Neutrophil (primary cell): ENCODE measurements around the gene KIAA1671.

Source experiments
- H3K27ac ChIP-seq: fragments of 200-600 bp; sonication (generic); 2 replicates; pipeline ENCODE4 v1.5.1; 2016; ENCODE audit warnings: mild to moderate bottlenecking, moderate library complexity
- H3K27me3 ChIP-seq: fragments of 200-600 bp; sonication (generic); 2 replicates; pipeline ENCODE4 v1.6.0; 2016; ENCODE audit warnings: mild to moderate bottlenecking
- H3K36me3 ChIP-seq: fragments of 200-600 bp; sonication (generic); 2 replicates; pipeline ENCODE4 v1.5.1; 2017
- H3K4me1 ChIP-seq, 2 experiments: fragments of 200-600 bp in 1 of 2; sonication (generic) in 1 of 2; 1 replicate in 1 of 2; 2 replicates in 1 of 2; pipeline versions ENCODE4 v1.5.1 to v1.6.1; 2013 to 2016; ENCODE audit warnings: low read depth in 1 of 2, low read length in 1 of 2, mild to moderate bottlenecking in 1 of 2, moderate library complexity in 1 of 2; ENCODE audit not compliant: control insufficient read depth in 1 of 2, insufficient read depth in 1 of 2
- H3K4me3 ChIP-seq, 2 experiments: fragments of 200-600 bp in 1 of 2; sonication (generic) in 1 of 2; 1 replicate in 1 of 2; 2 replicates in 1 of 2; pipeline ENCODE4 v1.5.1; 2013 to 2016; ENCODE audit warnings: low read depth in 1 of 2, low read length in 1 of 2, mild to moderate bottlenecking in 1 of 2, moderate library complexity in 1 of 2
- H3K9me3 ChIP-seq: fragments of 200-600 bp; sonication (generic); 2 replicates; pipeline ENCODE4 v1.5.1; 2016
- TF ChIP-seq, protein P1 (sequence below): fragments of 200-600 bp; sonication (generic); IDR thresholded peaks from 2 replicates; pipeline ENCODE4 v1.5.1; 2016; ENCODE audit warnings: antibody characterized with exemption

KIAA1671 gene

DNA sequence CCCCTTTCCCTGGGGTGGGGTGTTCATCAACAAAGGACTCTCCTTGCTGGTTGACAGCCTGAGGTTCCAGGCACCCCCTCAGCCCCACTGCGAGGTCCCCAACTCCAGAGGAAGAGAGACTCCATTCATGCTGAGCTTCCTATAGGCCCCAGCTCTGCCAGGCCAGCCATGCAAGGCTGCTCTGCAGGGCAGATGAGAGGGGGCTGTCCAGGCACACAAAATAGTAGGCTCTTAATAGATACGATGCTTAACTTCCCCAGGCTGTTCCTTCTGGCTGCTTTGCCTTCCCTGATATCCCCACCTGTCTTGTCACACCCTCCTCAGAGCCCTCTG lies 202.1 kb downstream of the KIAA1671 start:
- Histone ChIP-seq H3K4me3 (no peak overlapping the region), H3K9me3 (no peaks in the 10 kb centered on the region), H3K36me3 (no peaks in the 10 kb centered on the region), H3K4me1 (no peaks in the 10 kb centered on the region), H3K27me3 (no peaks in the 10 kb centered on the region), H3K27ac (no peak overlapping the region)
- TF ChIP-seq, protein P1, sequence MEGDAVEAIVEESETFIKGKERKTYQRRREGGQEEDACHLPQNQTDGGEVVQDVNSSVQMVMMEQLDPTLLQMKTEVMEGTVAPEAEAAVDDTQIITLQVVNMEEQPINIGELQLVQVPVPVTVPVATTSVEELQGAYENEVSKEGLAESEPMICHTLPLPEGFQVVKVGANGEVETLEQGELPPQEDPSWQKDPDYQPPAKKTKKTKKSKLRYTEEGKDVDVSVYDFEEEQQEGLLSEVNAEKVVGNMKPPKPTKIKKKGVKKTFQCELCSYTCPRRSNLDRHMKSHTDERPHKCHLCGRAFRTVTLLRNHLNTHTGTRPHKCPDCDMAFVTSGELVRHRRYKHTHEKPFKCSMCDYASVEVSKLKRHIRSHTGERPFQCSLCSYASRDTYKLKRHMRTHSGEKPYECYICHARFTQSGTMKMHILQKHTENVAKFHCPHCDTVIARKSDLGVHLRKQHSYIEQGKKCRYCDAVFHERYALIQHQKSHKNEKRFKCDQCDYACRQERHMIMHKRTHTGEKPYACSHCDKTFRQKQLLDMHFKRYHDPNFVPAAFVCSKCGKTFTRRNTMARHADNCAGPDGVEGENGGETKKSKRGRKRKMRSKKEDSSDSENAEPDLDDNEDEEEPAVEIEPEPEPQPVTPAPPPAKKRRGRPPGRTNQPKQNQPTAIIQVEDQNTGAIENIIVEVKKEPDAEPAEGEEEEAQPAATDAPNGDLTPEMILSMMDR: no peak

DNA sequence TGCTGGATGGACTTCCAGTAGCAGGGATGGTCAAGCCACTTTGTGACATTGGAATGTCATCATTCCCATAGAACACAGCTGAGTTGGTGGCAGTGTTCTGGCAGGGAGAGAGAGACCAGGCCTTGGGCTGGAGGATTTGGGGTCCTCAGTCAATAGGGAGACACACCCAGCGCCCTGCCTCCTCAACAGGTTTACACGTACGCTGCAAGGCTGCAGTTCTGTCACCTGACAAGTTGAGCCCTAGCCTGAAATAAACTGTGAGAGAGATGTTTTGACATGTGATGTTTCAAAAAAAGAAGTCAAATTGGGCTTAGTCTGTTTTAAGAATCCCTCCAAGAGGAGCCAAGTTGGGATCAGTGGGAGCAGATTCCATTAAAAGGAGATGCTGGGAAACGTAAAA lies 204.2 kb downstream of the KIAA1671 start:
- TF ChIP-seq, protein P1: no peak

DNA sequence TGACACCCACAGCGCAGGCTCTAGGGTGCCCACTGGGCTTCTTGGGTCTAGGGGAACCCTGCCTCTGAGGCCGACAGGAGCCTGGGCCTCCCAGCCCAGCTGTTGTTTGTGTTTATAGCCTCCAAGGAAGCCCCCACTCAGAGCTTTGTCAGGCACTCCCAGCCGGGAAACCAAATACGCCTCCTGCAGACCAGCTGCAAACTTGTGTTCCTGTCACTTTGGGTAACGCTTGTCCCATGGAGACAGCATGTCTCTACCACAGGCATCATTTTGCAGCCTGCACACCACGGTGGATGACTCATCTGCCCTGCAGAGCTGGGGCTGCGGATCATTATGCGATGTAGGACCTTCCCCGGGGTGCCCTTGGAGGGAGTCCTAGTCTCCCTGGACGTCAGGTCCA lies 206.5 kb downstream of the KIAA1671 start:
- Histone ChIP-seq H3K9me3 (no peaks in the 10 kb centered on the region), H3K4me3 (no peak overlapping the region), H3K4me1 (no peaks in the 10 kb centered on the region), H3K36me3 (no peaks in the 10 kb centered on the region), H3K27me3 (no peaks in the 10 kb centered on the region), H3K27ac (no peak overlapping the region)
- TF ChIP-seq, protein P1: no peak

More for the DNA sequence above, 204.2 kb downstream of the KIAA1671 start:
- Histone ChIP-seq H3K4me3 (no peak overlapping the region), H3K4me1 (no peaks in the 10 kb centered on the region), H3K9me3 (no peaks in the 10 kb centered on the region), H3K27ac (no peak overlapping the region), H3K27me3 (no peaks in the 10 kb centered on the region), H3K36me3 (no peaks in the 10 kb centered on the region)

DNA sequence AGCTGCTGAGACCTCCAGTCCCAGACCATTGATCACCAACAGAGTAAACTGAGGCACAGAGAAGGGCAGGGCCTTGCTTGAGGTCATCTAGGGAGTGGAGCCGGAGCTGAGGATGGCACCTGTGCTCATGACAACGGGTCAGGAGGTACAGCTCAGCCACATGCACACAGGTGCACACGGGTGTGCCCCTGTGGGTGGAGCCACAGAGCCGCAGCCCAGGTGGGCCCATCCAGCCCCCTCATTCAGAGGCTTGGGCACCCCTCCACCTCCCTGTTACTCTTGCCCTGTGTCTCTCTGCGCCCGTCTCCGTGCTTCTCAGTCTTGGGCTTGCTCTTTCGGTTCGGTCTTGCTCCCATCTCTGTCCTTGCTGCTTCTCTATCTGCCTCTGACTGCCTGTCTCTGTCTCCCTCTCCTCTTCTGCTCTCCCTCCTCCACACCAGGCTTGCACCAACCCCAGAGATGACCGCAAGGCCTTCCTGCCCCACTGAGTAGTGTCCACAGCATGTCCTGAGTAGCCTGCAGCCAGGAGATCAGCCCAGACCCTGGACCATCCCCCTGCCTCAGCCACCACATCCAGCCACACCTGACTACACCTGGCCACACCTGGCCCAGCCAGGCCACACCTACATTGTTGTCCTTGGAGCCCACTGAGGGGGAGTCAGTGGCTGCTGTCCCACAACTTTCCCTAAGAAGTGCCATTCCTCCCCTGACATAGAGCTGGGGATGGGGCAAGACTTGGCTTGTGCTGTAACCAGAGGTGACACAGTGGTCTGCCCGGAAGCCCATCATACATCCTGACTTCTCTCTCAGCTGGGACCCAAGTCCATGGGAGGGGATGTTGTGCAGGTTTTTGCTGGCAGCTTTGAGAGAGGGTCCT lies 207.8 kb downstream of the KIAA1671 start:
- TF ChIP-seq, protein P1: no peak
- Histone ChIP-seq H3K27ac (no peak overlapping the region), H3K9me3 (no peaks in the 10 kb centered on the region), H3K4me3 (no peak overlapping the region), H3K36me3 (no peaks in the 10 kb centered on the region), H3K27me3 (no peaks in the 10 kb centered on the region), H3K4me1 (no peaks in the 10 kb centered on the region)

DNA sequence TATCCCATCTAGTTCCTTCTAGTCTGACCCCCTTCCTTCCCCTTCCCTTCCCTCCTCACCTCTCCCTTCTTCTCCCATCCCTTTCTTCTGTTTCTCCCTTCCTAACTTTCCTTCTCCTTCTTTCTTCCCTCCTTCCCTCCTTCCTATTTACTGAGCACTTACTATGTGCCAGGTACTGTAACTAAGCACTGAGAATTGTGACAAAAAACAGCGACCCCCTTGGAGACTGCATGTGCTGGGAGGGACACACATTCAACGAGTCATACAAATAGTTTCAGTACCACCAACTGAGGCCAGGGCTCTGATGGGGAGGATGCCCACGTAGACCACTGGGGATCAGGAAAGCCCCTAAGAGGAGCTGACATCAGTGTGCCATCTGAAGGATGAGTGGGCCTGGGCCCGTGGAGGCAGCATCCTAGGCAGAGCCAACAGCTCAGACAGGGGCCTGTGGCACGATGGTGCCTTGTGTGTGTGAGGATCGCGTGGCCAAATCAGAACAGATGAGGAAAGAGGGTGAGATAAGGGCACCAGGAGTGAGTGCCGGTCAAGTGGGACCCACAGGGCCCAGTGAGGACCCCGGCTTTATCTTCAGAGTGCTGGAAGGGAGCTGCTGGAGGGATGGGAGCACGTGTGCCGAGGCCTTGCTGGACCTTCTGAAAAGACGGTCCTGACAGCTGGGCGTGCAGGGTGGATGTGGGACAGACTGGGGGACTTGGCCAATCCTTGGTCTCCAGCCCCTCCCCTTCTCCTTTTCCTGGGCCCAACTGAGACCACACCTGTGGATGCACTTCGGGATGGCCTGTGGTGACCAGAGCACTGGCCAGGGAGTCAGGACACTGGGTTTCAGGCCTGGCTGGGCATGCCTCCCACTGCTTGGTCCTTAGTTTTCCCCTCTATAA lies 208.8 kb downstream of the KIAA1671 start:
- Histone ChIP-seq H3K27ac (no peak overlapping the region), H3K4me1 (no peaks in the 10 kb centered on the region), H3K4me3 (no peak overlapping the region), H3K36me3 (no peaks in the 10 kb centered on the region), H3K27me3 (no peaks in the 10 kb centered on the region), H3K9me3 (no peaks in the 10 kb centered on the region)
- TF ChIP-seq, protein P1: no peak
